T-cell (primary cell): ENCODE measurements around the gene IDI2. TPM values are rescaled to one million over a fixed set of nuclear protein-coding genes. Genes with fewer than 3 reads are reported as not detected.
"Not testable (repeated sequence)": the region's sequence is repeated elsewhere in the genome, so short reads cannot be mapped to it uniquely, and the experiment has no call there.

Experiments
- ATAC-seq, 4 experiments: fragments of 200-7000 bp in 3 of 4; fragments of 150-1000 bp in 1 of 4; cut with Tn5 transposase; replicated peaks in 1 of 4; 1 replicate in 3 of 4; 2 replicates in 1 of 4; pipeline ENCODE4 v1.10.0; 2021; ENCODE audit warnings: moderate library complexity in 3 of 4, mild to moderate bottlenecking in 2 of 4, moderate number of reproducible peaks in 1 of 4
- CTCF ChIA-PET, 2 donors: fragments of 300-600 bp; sonication (Branson Sonifier 250); formaldehyde crosslinking; loops; one replicate each; lab custom pipeline; 2022; ENCODE audit warnings: antibody characterized with exemption in 2 of 2; lab: Charles Lee
- POLR2A ChIA-PET, 2 donors: fragments of 300-600 bp; sonication (Branson Sonifier 250); formaldehyde crosslinking; loops; one replicate each; lab custom pipeline; 2022; ENCODE audit warnings: antibody characterized with exemption in 2 of 2; lab: Charles Lee
- DNase-seq, 35 experiments: peaks; one replicate each; pipeline versions ENCODE4 v3.0.0 to v3.0.0-alpha.2; 2013 to 2023
- H3K27ac ChIP-seq: one replicate; pipeline ENCODE4 v1.5.1; 2013; ENCODE audit warnings: low read length
- H3K27me3 ChIP-seq, 2 experiments: replicated peaks in 1 of 2; 1 replicate in 1 of 2; 2 replicates in 1 of 2; pipeline versions ENCODE4 v1.6.1 to v1.7.0; 2013; ENCODE audit warnings: low read length in 1 of 2, mixed read lengths in 1 of 2; ENCODE audit not compliant: control insufficient read depth in 2 of 2, insufficient read depth in 2 of 2; ENCODE audit errors: extremely low read depth in 1 of 2
- H3K36me3 ChIP-seq, 2 donors: 1 replicate in 1 of 2; 2 replicates in 1 of 2; pipeline versions ENCODE4 v1.6.1 to v1.7.0; 2013; ENCODE audit warnings: low read length in 1 of 2; ENCODE audit not compliant: control insufficient read depth in 2 of 2, insufficient read depth in 1 of 2; ENCODE audit errors: extremely low read depth in 1 of 2
- H3K4me1 ChIP-seq, 2 experiments: 1 replicate in 1 of 2; 2 replicates in 1 of 2; pipeline versions ENCODE4 v1.6.1 to v1.7.0; 2013; ENCODE audit warnings: low read length in 2 of 2, mixed read lengths in 1 of 2; ENCODE audit not compliant: insufficient read depth in 2 of 2, control insufficient read depth in 1 of 2; ENCODE audit errors: extremely low read depth in 1 of 2
- H3K4me3 ChIP-seq, 2 donors: 1 replicate in 1 of 2; 2 replicates in 1 of 2; pipeline versions ENCODE4 v1.5.1 to v1.7.0; 2013; ENCODE audit warnings: mild to moderate bottlenecking in 2 of 2, low read length in 1 of 2, moderate library complexity in 1 of 2; ENCODE audit not compliant: control insufficient read depth in 1 of 2; ENCODE audit errors: extremely low read depth in 1 of 2
- H3K9me3 ChIP-seq: 2 replicates; pipeline ENCODE4 v1.7.0; 2013
- H3K27ac Mint-ChIP-seq, 2 donors: one replicate each; pipeline ENCODE4 v1.8.0; 2020 to 2021; ENCODE audit warnings: mild to moderate bottlenecking in 2 of 2, mixed read lengths in 2 of 2
- H3K27me3 Mint-ChIP-seq, 2 donors: one replicate each; pipeline ENCODE4 v1.8.0; 2021 to 2022; ENCODE audit warnings: mixed read lengths in 2 of 2
- H3K36me3 Mint-ChIP-seq: one replicate; pipeline ENCODE4 v1.8.0; 2021; ENCODE audit warnings: mixed read lengths
- H3K4me1 Mint-ChIP-seq, 3 donors: one replicate each; pipeline ENCODE4 v1.8.0; 2020 to 2022; ENCODE audit warnings: mixed read lengths in 3 of 3, mild to moderate bottlenecking in 1 of 3
- H3K4me3 Mint-ChIP-seq, 3 donors: one replicate each; pipeline ENCODE4 v1.8.0; 2020 to 2022; ENCODE audit warnings: mild to moderate bottlenecking in 3 of 3, mixed read lengths in 3 of 3, moderate library complexity in 3 of 3
- H3K9me3 Mint-ChIP-seq, 3 donors: one replicate each; pipeline ENCODE4 v1.8.0; 2020 to 2022; ENCODE audit warnings: mixed read lengths in 3 of 3
- WGBS: methylation state at CpG from one replicate; pipeline ENCODE4 v1.1.5; 2013; ENCODE audit warnings: missing lambda C conversion rate; ENCODE audit not compliant: insufficient coverage; 5-methylcytosine and 5-hydroxymethylcytosine counted together
- total RNA-seq, 35 experiments: library from RNA in 6 of 35; stranded (reverse) in 6 of 35; fragments of 120-200 nt in 1 of 35; gene quantifications; one replicate each; pipeline versions ENCODE4 v1.2.1 to v1.2.4 and lab custom pipeline; 2013 to 2026

The IDI2 gene
- total RNA-seq, 5 donors from 2014 or later (not counting 1 experiment from before 2014, with no cell fraction given): not detected

- Mint-ChIP-seq H3K27ac (no peak overlapping the region), H3K27me3 (no peaks in the 10 kb centered on the region), H3K36me3 (peaks cover 72% of the 10 kb centered on the region), H3K9me3 (no peaks in the 10 kb centered on the region), H3K4me3 (no peak overlapping the region), H3K4me1 (peaks cover 0 to 13% (median 6%) of the 10 kb centered on the region in 3 donors)
- no peak overlapping the region for H3K4me3 ChIP-seq
- ATAC-seq: no peak
- no peak for DNase-seq
- peaks cover 0 to 85% of the 10 kb centered on the region in 2 donors for H3K36me3 ChIP-seq
- WGBS: 94% methylated on average over 7 of the region's 16 CpGs
- H3K27ac ChIP-seq: no peak overlapping the region
- H3K27me3 ChIP-seq: no peaks in the 10 kb centered on the region
- no peaks in the 10 kb centered on the region for H3K9me3 ChIP-seq
- H3K4me1 ChIP-seq: no peaks in the 10 kb centered on the region
- ChIA-PET CTCF (no interaction called here), POLR2A (no interaction called here)
These were observed 14.0 kb downstream of the IDI2 start for GRCh38 chr10:1011696-1012095.

- H3K9me3 ChIP-seq: no peaks in the 10 kb centered on the region
- POLR2A ChIA-PET: interaction anchor here in 1 of 2 donors (0.7 kb wide), 1 partner anchor 776 kb away, joined by 4 read pairs; no protein-coding TSS in a partner anchor
- Mint-ChIP-seq H3K4me3 (no peak overlapping the region), H3K4me1 (peaks cover 0 to 13% (median 6%) of the 10 kb centered on the region in 3 donors), H3K9me3 (no peaks in the 10 kb centered on the region), H3K36me3 (peaks cover 72% of the 10 kb centered on the region), H3K27ac (no peak overlapping the region), H3K27me3 (no peaks in the 10 kb centered on the region)
- peaks cover 8 to 85% of the 10 kb centered on the region in 2 donors for H3K36me3 ChIP-seq
- no peak overlapping the region for H3K4me3 ChIP-seq
- no peak overlapping the region for H3K27ac ChIP-seq
- 100% methylated on average over 6 of the region's 7 CpGs for WGBS
- DNase-seq (no peak), ATAC-seq (peak in 1 of 4 experiments; percentile 26)
- H3K27me3 ChIP-seq: no peaks in the 10 kb centered on the region
- H3K4me1 ChIP-seq: no peaks in the 10 kb centered on the region
- CTCF ChIA-PET: no interaction called here
These were observed 15.0 kb downstream of the IDI2 start for GRCh38 chr10:1010703-1011102.

DNA sequence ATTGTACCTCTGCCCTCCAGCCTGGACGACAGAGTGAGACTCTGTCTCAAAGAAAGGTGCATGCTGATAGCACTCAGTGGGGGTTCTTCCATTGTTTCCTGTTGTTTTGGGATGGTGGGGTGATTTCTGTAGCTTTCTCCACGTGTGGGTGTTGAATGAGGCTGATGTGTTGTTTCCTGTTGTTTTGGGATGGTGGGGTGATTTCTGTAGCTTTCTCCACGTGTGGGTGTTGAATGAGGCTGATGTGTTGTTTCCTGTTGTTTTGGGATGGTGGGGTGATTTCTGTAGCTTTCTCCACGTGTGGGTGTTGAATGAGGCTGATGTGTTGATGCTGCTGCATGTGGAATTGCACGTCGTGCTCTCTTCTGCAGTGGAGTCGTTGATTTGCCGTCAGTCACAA lies 15.7 kb downstream of the IDI2 start:
- H3K4me1 Mint-ChIP-seq: peaks cover 0 to 13% (median 6%) of the 10 kb centered on the region in 3 donors
- DNase-seq, H3K9me3 Mint-ChIP-seq, H3K9me3 ChIP-seq, H3K27ac Mint-ChIP-seq, H3K27me3 ChIP-seq, H3K27ac ChIP-seq, H3K4me3 Mint-ChIP-seq, H3K27me3 Mint-ChIP-seq, H3K4me1 ChIP-seq, H3K4me3 ChIP-seq: not testable (repeated sequence)
- CTCF ChIA-PET: interaction anchor here in 1 of 2 donors (0.5 kb wide), 1 partner anchor 10 kb away, joined by 4 read pairs; no protein-coding TSS in a partner anchor
- H3K36me3 Mint-ChIP-seq: peaks cover 76% of the 10 kb centered on the region
- H3K36me3 ChIP-seq: peaks cover 8 to 85% of the 10 kb centered on the region in 2 donors
- POLR2A ChIA-PET: interaction anchor here in 1 of 2 donors (0.7 kb wide), 1 partner anchor 776 kb away, joined by 4 read pairs; no protein-coding TSS in a partner anchor
- 83% methylated on average over 4 of the region's 8 CpGs for WGBS
- peak in 1 of 4 experiments; percentile 66 for ATAC-seq

- Mint-ChIP-seq H3K27ac (peak overlapping the region in 1 of 2 donors; percentile 43), H3K27me3 (no peaks in the 10 kb centered on the region), H3K9me3 (no peaks in the 10 kb centered on the region), H3K36me3 (peaks cover 69% of the 10 kb centered on the region), H3K4me1 (peaks cover 0 to 13% (median 6%) of the 10 kb centered on the region in 3 donors), H3K4me3 (no peak overlapping the region)
- ChIA-PET POLR2A (no interaction called here), CTCF (no interaction called here)
- Histone ChIP-seq H3K36me3 (peaks cover 17 to 86% of the 10 kb centered on the region in 2 donors), H3K9me3 (no peaks in the 10 kb centered on the region), H3K27me3 (no peaks in the 10 kb centered on the region), H3K4me1 (no peaks in the 10 kb centered on the region), H3K27ac (no peak overlapping the region), H3K4me3 (no peak overlapping the region)
- 97% methylated on average over 6 of the region's 9 CpGs for WGBS
- ATAC-seq (no peak), DNase-seq (no peak)
These were observed 16.6 kb downstream of the IDI2 start for GRCh38 chr10:1009071-1009494.

DNA sequence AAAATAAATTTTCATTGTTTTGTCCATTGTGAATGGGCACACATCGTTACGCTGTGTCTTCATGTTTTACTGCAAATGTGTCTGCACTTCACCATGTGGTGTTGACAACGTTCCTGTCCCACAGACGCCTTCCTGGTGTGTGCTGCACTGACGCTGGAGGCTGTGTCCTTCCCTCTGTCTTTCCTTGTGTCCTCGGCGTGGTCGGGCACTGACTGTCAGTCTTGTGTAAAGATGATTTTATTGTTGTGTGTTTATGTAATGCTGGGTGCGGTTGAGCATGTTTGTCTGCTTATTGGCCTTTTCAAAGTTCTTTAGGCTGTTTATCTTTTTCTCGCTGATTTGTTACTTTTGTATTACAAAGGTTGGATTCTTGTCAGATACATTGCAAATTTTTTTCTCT lies 18.1 kb downstream of the IDI2 start:
- peaks cover 17 to 90% of the 10 kb centered on the region in 2 donors for H3K36me3 ChIP-seq
- H3K27ac ChIP-seq: no peak overlapping the region
- H3K27me3 Mint-ChIP-seq: no peaks in the 10 kb centered on the region
- H3K4me1 ChIP-seq: no peaks in the 10 kb centered on the region
- H3K4me3 ChIP-seq: no peak overlapping the region
- peaks cover 73% of the 10 kb centered on the region for H3K36me3 Mint-ChIP-seq
- H3K4me3 Mint-ChIP-seq: no peak overlapping the region
- no peak for DNase-seq
- ATAC-seq: no peak
- WGBS: 97% methylated on average over 6 of the region's 10 CpGs
- H3K4me1 Mint-ChIP-seq: peaks cover 0 to 14% (median 13%) of the 10 kb centered on the region in 3 donors
- no peaks in the 10 kb centered on the region for H3K27me3 ChIP-seq
- POLR2A ChIA-PET: no interaction called here
- H3K9me3 Mint-ChIP-seq: peaks cover 0 to 7% (median 4%) of the 10 kb centered on the region in 3 donors
- CTCF ChIA-PET: no interaction called here
- H3K27ac Mint-ChIP-seq: no peak overlapping the region
- H3K9me3 ChIP-seq: no peaks in the 10 kb centered on the region

- peaks cover 17 to 87% of the 10 kb centered on the region in 2 donors for H3K36me3 ChIP-seq
- H3K27me3 Mint-ChIP-seq: no peaks in the 10 kb centered on the region
- no peak overlapping the region for H3K4me3 ChIP-seq
- ChIA-PET CTCF (no interaction called here), POLR2A (interaction anchor here in 1 of 2 donors (0.5 kb wide), 1 partner anchor 49 kb away, joined by 3 read pairs; no protein-coding TSS in a partner anchor)
- H3K27ac Mint-ChIP-seq: no peak overlapping the region
- DNase-seq: no peak
- no peak overlapping the region for H3K27ac ChIP-seq
- peaks cover 72% of the 10 kb centered on the region for H3K36me3 Mint-ChIP-seq
- H3K4me1 ChIP-seq: no peaks in the 10 kb centered on the region
- ATAC-seq: no peak
- no peaks in the 10 kb centered on the region for H3K27me3 ChIP-seq
- peaks cover 0 to 15% (median 13%) of the 10 kb centered on the region in 3 donors for H3K4me1 Mint-ChIP-seq
- H3K9me3 Mint-ChIP-seq: peaks cover 0 to 12% (median 10%) of the 10 kb centered on the region in 3 donors
- no peak overlapping the region for H3K4me3 Mint-ChIP-seq
- over 99% methylated on average over 8 of the region's 9 CpGs for WGBS
- no peaks in the 10 kb centered on the region for H3K9me3 ChIP-seq
These were observed 19.1 kb downstream of the IDI2 start for GRCh38 chr10:1006573-1006972.
